Astrocyte of the spinal cord (primary cell): Measurements from ENCODE around the gene MYLK.
A peak's percentile ranks its signal among the peaks of the same experiment; 100 is the strongest.

ENCODE experiments used
- DNase-seq: peaks from one replicate; pipeline ENCODE4 v3.0.0; 2011; ENCODE audit warnings: low read depth, low spot score
- H3K4me3 ChIP-seq: 2 replicates; pipeline ENCODE4 v1.5.1; 2011; ENCODE audit warnings: low read depth, mild to moderate bottlenecking, low read length, moderate library complexity
- CTCF ChIP-seq: IDR thresholded peaks from 2 replicates; pipeline ENCODE4 v1.5.1; 2012; ENCODE audit warnings: low read depth, mild to moderate bottlenecking, low read length, inconsistent platforms
- in situ Hi-C: cut with HindIII; loops from 2 replicates; pipeline ENCODE4 v1.10.0; 2017; ENCODE audit warnings: low sequenced_read_pairs

MYLK gene

GRCh38 chr3:123750209-123750608 lies 133.9 kb downstream of the MYLK start:
- no peak for DNase-seq
- in situ Hi-C loops, result no loop called here
- TF ChIP-seq CTCF, result no peak
- no peak overlapping the region for H3K4me3 ChIP-seq

GRCh38 chr3:123749711-123750110 lies 134.4 kb downstream of the MYLK start:
- TF ChIP-seq CTCF, result no peak
- no peak overlapping the region for H3K4me3 ChIP-seq
- in situ Hi-C loops, result no loop called here
- DNase-seq, result peak; percentile 73

- no peak for DNase-seq
- in situ Hi-C loops, result no loop called here
- TF ChIP-seq CTCF, result peak; percentile 44
- H3K4me3 ChIP-seq, result no peak overlapping the region
Observed at GRCh38 chr3:123745184-123745855, 138.8 kb downstream of the MYLK start.

- no peak for DNase-seq
- in situ Hi-C loops, result no loop called here
- H3K4me3 ChIP-seq, result no peak overlapping the region
- no peak for TF ChIP-seq CTCF
Observed at GRCh38 chr3:123744064-123744463, 140.1 kb downstream of the MYLK start.

- DNase-seq, result no peak
- H3K4me3 ChIP-seq, result no peak overlapping the region
- in situ Hi-C loops, result no loop called here
- TF ChIP-seq CTCF, result no peak
Observed at GRCh38 chr3:123743121-123743520, 141.0 kb downstream of the MYLK start.

GRCh38 chr3:123741041-123741511 lies 143.1 kb downstream of the MYLK start:
- no peak overlapping the region for H3K4me3 ChIP-seq
- no peak for DNase-seq
- no peak for TF ChIP-seq CTCF
- in situ Hi-C loops, result no loop called here
